ENCODE results near the gene C2CD5. TPM values are rescaled to one million over a fixed set of nuclear protein-coding genes. Genes with fewer than 3 reads are reported as not detected.

C2CD5 gene
- total RNA-seq, 1 experiment from 2014 or later: 22.9 TPM

GRCh38 chr12:22518998-22519397, 25.3 kb downstream of the C2CD5 start:
- DNase-seq (ENCODE audit: low read depth, low spot score): no peak
- H3K9me3 ChIP-seq (ENCODE audit: control insufficient read depth in 1 of 2, insufficient read depth in 1 of 2, low read depth in 1 of 2, low read length in 2 of 2): no peaks in the 10 kb centered on the region
- H3K4me2 ChIP-seq (ENCODE audit: low read length): no peak overlapping the region
- no peaks in the 10 kb centered on the region; a peak in 1 of 4 replicates for H3K4me1 ChIP-seq (ENCODE audit: control insufficient read depth in 1 of 2, insufficient read depth in 2 of 2, low read length in 2 of 2)
- H3K9me2 ChIP-seq (ENCODE audit: insufficient read depth): no peaks in the 10 kb centered on the region
- H3K27ac ChIP-seq (ENCODE audit: low read depth, low read length): no peak overlapping the region
- H2AFZ ChIP-seq (ENCODE audit: low read depth, low read length, poor library complexity, severe bottlenecking): no peak overlapping the region
- no peak for ATAC-seq
- no TSS peak for BruUV-seq (replicated peaks)
- ChIA-PET CTCF (interaction anchor here (2.9 kb wide), 1 partner anchor 10 kb away, joined by 13 read pairs; no protein-coding TSS in a partner anchor), RAD21 (ENCODE audit: low non-redundant PET in 1 of 2, low total read pairs in 2 of 2, uncharacterized antibody in 2 of 2, unreplicated experiment in 2 of 2) (no interaction called here), POLR2A (no interaction called here)
- H3K27me3 ChIP-seq (ENCODE audit: insufficient read depth, low read length): no peaks in the 10 kb centered on the region
- TF ChIP-seq EGR1 (IDR thresholded peaks at IDR 0.05; ENCODE audit: low read depth): no peak
- no peak for TF ChIP-seq FOSL1 (IDR thresholded peaks at IDR 0.05; ENCODE audit: low read depth)
- TF ChIP-seq ATF3 (IDR thresholded peaks at IDR 0.05): no peak
- TF ChIP-seq SRF (IDR thresholded peaks at IDR 0.05; ENCODE audit: low read depth): no peak
- TF ChIP-seq RAD21 (IDR thresholded peaks at IDR 0.05; ENCODE audit: low read depth): no peak
- TF ChIP-seq POLR2AphosphoS5 (IDR thresholded peaks at IDR 0.05; ENCODE audit: low read depth, low read length): no peak
- no peak for TF ChIP-seq YY1 (IDR thresholded peaks at IDR 0.05; ENCODE audit: extremely low read depth, insufficient replicate concordance, low read depth, low read length)
- H3K4me3 ChIP-seq (replicated peaks in 1 of 2; ENCODE audit: low read depth in 1 of 2, low read length in 2 of 2): no peak overlapping the region
- peaks cover 0 to 4% of the 10 kb centered on the region in 2 experiments; a peak in 2 of 4 replicates for H3K36me3 ChIP-seq (ENCODE audit: control insufficient read depth in 1 of 2, insufficient read depth in 2 of 2, low read length in 2 of 2)
- intact Hi-C loops (cut with micrococcal nuclease): no loop called here
- no peaks in the 10 kb centered on the region for H3K79me2 ChIP-seq (ENCODE audit: insufficient read depth, low read length)
- no peaks in the 10 kb centered on the region for H4K20me1 ChIP-seq (ENCODE audit: insufficient read depth)
- no peak overlapping the region for H3K9ac ChIP-seq (ENCODE audit: low read length)

DNA sequence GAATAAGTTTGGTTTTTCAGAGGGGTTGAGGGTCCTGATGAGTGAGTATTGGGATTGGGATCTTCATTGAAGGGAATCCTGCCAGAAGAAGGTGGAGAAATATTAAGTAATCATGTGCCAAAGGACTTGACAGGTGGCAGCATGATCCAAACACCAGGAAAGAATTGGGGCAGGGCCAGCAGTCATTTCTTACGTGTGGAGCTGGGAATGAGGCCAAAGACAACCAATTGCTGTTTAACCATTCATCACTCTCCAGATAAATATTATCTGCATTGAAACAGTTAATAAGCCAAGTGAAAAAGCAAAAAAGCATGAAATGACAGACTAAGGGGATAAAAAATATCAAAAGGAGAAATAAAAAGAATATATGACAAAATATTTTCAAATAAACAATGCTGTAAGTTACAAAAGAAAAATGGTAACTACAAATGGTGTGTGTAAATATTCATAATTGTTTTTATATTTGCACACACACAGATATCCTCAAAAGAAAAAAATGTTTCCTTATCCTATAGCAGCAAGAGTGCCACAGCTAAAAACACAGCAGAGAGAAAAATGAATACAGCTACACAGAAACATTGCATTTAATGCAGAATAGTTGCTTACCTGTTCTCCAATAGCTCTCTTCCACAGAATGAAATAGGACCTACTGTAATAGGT, 26.2 kb downstream of the C2CD5 start:
- RAD21 ChIA-PET (ENCODE audit: low non-redundant PET in 1 of 2, low total read pairs in 2 of 2, uncharacterized antibody in 2 of 2, unreplicated experiment in 2 of 2): no interaction called here
- Histone ChIP-seq H3K9me3 (ENCODE audit: control insufficient read depth in 1 of 2, insufficient read depth in 1 of 2, low read depth in 1 of 2, low read length in 2 of 2) (no peaks in the 10 kb centered on the region), H3K4me3 (replicated peaks in 1 of 2; ENCODE audit: low read depth in 1 of 2, low read length in 2 of 2) (no peak overlapping the region), H3K36me3 (ENCODE audit: control insufficient read depth in 1 of 2, insufficient read depth in 2 of 2, low read length in 2 of 2) (peaks cover 0 to 4% of the 10 kb centered on the region in 2 experiments; a peak in 2 of 4 replicates), H3K9me2 (ENCODE audit: insufficient read depth) (no peaks in the 10 kb centered on the region), H3K9ac (ENCODE audit: low read length) (no peak overlapping the region), H3K4me2 (ENCODE audit: low read length) (no peak overlapping the region), H4K20me1 (ENCODE audit: insufficient read depth) (no peaks in the 10 kb centered on the region), H3K79me2 (ENCODE audit: insufficient read depth, low read length) (no peaks in the 10 kb centered on the region), H3K27me3 (ENCODE audit: insufficient read depth, low read length) (no peaks in the 10 kb centered on the region), H3K27ac (ENCODE audit: low read depth, low read length) (no peak overlapping the region), H2AFZ (ENCODE audit: low read depth, low read length, poor library complexity, severe bottlenecking) (no peak overlapping the region), H3K4me1 (ENCODE audit: control insufficient read depth in 1 of 2, insufficient read depth in 2 of 2, low read length in 2 of 2) (no peaks in the 10 kb centered on the region; a peak in 1 of 4 replicates)
- POLR2A ChIA-PET: no interaction called here
- no TSS peak for BruUV-seq (replicated peaks)
- DNase-seq (ENCODE audit: low read depth, low spot score): no peak
- ATAC-seq: no peak
- intact Hi-C loops (cut with micrococcal nuclease): no loop called here
- CTCF ChIA-PET: interaction anchor here (1.0 to 2.9 kb wide), 2 partner anchors 9 to 11 kb away, joined by 3 to 13 read pairs; no protein-coding TSS in a partner anchor
- no peak for TF ChIP-seq JUND (IDR thresholded peaks at IDR 0.05)
- TF ChIP-seq EGR1 (IDR thresholded peaks at IDR 0.05; ENCODE audit: low read depth): no peak
- TF ChIP-seq ZFX (IDR thresholded peaks at IDR 0.05): no peak
- TF ChIP-seq ATF3 (IDR thresholded peaks at IDR 0.05): no peak
- no peak for TF ChIP-seq YY1 (IDR thresholded peaks at IDR 0.05; ENCODE audit: extremely low read depth, insufficient replicate concordance, low read depth, low read length)
